Measurements from ENCODE around the gene CEMIP.

- TF ChIP-seq CTCF (IDR thresholded peaks at IDR 0.05) (no peak), POLR2AphosphoS5 (IDR thresholded peaks at IDR 0.05) (no peak), EP300 (IDR thresholded peaks at IDR 0.05) (no peak), POLR2A (IDR thresholded peaks at IDR 0.05) (no peak)
Measured at GRCh38 chr15:80791004-80791403, 11.8 kb downstream of the CEMIP start.
